NCI-H82 treated with DMSO at 0.1 percent for 48 hours (cell line): ENCODE results near the gene NEUROG1.

Experiments used
- DNase-seq: peaks from one replicate; lab custom pipeline; 2025; ENCODE audit not compliant: unreplicated experiment; lab: John Stamatoyannopoulos, UW

NEUROG1 gene

GRCh38 chr5:135535820-135536801, at the start of gene NEUROG1:
Gene NEUROG1 (minus strand): TSS chr5:135535964. CDS start chr5:135535690, 274 bp downstream.
- peak; percentile 82 for DNase-seq

- no peak for DNase-seq
Observed at GRCh38 chr5:135584918-135585317, 49.2 kb upstream of the NEUROG1 start.

GRCh38 chr5:135584276-135584675, 48.5 kb upstream of the NEUROG1 start:
- no peak for DNase-seq

GRCh38 chr5:135582099-135582781, 46.5 kb upstream of the NEUROG1 start:
- no peak for DNase-seq

GRCh38 chr5:135578685-135579341, 43.0 kb upstream of the NEUROG1 start, which contains the start of gene CXCL14:
Gene CXCL14 (minus strand): TSS chr5:135578991. CDS start chr5:135578778, 213 bp downstream.
- peak; percentile 5 for DNase-seq

DNA sequence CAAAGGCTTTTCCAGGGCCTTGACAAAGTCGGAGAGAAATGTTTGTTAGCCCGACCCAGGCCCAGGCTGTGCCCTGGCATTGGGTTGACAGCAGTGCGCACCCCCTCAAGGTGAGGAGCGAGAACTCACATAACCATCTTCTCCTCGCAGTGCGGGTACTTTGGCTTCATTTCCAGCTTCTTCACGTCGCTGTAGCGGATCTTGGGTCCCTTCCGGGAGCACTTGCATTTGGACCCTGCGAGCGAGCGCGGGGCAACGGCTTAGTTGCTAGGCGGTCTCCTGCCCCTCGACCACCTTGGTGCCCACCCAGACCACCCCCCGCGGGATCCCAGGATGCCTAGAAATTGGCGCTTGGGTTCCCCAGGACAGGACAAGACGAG, 42.5 kb upstream of the NEUROG1 start:
- no peak for DNase-seq

DNA sequence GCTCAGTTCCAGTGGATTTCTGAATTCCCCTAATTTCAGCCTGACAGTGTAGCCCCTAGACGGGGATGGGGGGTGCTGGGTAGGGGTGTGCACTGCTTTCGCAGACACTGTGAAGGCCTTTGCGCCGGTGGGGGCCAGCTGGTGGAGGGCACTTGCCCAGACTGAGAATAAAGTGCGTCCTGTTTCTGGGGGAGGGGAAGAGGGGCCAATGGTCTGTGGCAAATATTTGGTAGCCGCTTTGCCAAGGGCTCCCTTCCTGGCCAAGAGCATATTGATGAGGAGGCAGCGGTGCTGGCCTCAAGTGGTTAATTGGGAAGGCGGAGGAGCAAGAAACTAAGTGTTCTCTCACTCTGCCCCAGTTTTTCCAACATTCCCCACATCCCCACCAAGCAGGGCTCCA, 41.7 kb upstream of the NEUROG1 start:
- no peak for DNase-seq

GRCh38 chr5:135576075-135576599, 40.4 kb upstream of the NEUROG1 start:
- DNase-seq: no peak

GRCh38 chr5:135574493-135574892, 38.7 kb upstream of the NEUROG1 start:
- no peak for DNase-seq

- no peak for DNase-seq
Observed at GRCh38 chr5:135571902-135572301, 36.1 kb upstream of the NEUROG1 start.

GRCh38 chr5:135571066-135571609, 35.4 kb upstream of the NEUROG1 start:
- no peak for DNase-seq

- DNase-seq: no peak
Observed at GRCh38 chr5:135570453-135570764, 34.6 kb upstream of the NEUROG1 start.

GRCh38 chr5:135569755-135570452, 34.1 kb upstream of the NEUROG1 start:
- peak; percentile 30 for DNase-seq

DNA sequence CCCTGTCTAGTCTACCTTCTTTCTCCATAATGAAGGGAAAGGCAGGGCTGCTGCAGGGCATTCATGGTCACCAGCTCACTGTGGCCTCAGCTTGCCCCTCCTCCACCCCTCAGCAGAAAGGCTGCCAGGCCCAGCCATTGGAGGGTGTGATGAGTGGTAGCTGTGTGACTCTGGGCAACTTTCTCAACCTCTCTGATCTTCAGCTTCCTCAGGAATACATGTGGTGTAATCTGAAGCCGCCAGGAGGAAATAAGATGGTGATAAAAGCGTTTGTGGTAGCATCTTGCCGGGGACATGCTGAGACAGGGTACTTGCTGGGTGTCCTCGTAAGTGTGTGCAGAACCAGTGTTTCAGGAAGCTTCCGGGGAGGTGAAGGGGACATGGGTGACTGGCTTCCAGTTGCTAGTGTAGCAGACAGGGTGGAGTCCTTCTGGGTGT, 33.2 kb upstream of the NEUROG1 start:
- DNase-seq: no peak

DNA sequence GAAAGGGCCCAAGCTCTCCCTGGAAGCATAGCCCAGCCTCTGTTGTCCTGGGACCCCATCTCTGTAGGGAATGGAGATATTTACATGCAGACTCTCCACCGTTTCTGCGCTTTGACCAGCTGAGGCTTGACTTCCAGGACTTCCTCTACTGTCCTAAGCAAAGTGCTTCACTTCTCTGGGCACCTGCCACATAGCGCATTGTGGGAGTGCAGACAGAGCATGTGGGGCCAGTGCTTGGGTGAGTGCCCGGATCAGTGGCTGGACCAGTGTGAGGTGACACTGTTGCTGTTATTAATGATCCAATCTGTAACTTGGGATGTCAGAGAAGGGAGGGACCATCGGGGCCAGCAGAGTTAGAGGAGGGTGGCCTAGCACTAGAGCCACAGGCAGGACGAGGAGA, 32.5 kb upstream of the NEUROG1 start:
- no peak for DNase-seq

- no peak for DNase-seq
Observed at GRCh38 chr5:135567661-135568060, 31.9 kb upstream of the NEUROG1 start.

DNA sequence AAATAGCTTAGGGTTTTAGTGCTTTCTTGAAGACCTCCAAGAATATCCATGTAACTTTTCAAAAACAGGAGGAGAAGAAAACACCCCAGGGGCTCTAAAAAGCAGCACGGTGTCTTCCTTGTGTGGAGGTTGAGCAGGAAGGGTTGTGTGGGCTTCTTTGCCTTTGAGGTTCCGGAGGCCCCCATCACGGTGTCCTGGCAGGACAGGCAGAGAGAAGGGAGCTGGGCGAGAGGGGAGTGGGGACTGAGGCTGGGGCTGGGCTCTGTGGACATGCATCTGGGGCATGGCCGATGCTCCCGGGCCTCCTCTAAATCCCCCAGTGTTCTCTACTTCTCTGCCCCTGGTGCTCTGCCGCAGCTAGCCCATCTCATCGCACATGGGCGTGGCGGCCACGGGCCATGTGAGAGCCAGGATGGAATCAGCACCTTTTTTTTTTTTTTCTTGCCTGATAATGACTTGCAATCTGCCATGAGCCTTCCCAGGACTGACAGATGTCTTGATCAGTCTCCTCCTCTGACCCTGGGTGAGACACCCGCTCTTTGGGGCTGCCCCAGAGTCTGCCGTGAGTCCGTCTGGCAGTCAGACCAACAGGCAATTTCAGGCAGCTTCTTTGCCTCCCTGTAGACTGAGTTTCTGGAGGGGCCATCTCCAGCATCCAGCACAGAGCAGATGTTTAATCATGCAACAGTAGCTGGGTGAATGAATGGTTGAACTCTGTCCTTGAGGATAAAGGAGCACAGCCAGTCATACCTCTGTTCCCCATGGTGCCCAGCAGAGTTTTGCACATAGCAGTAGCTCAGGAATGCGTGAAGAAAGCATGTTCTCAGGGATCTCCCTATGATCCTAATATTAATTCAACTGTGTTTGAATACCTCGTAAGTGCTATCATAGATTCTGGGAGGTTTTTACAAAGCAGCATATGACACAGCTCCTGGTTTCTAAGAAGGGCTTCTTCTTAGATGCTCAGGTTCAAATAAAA, 30.9 kb upstream of the NEUROG1 start:
- no peak for DNase-seq

DNA sequence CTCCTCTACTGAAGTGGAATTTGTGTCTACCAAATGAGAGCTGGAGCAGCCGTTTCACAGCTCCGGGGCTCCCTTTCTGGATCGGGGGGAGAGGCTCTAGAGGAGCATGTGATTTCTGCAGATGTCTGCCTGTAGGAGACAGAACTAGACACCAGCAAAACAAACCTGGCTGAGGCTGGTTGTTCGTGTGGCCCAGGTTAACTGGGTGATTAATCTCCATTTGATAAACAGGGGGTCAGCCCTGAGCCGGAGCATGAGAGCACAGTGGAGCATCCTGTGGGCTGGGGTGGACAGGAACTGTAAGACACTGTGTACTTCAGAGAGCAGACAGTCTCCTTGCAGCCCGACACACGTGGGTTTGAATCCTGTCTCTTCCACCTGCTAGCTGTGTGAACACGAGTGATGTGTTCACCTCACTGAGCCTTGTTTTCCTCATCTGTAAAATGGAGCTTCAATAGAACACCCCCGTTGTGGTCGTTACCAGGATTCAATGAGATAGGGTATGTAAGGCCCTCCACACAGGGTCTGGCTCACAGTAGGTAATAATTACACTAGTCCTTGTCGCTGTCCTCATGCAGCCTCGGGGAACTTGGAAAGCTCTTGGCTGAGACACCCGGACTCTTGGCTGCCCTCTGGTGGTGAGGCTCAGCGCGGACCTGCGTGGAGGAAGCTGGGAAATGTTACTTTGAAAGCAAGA, 30.1 kb upstream of the NEUROG1 start:
- peak; percentile 11 for DNase-seq

- DNase-seq: no peak
Observed at GRCh38 chr5:135565266-135565665, 29.5 kb upstream of the NEUROG1 start.
